DMS53 treated with DMSO at 0.1 percent for 48 hours (cell line): ENCODE data around the gene FKBP2.
A peak's percentile ranks its signal among the peaks of the same experiment; 100 is the strongest.
"Not testable (repeated sequence)": the region's sequence is repeated elsewhere in the genome, so short reads cannot be mapped to it uniquely, and the experiment has no call there.

Experiments
- DNase-seq: peaks from one replicate; lab custom pipeline; 2025; ENCODE audit not compliant: unreplicated experiment; lab: John Stamatoyannopoulos, UW

The FKBP2 gene

DNA sequence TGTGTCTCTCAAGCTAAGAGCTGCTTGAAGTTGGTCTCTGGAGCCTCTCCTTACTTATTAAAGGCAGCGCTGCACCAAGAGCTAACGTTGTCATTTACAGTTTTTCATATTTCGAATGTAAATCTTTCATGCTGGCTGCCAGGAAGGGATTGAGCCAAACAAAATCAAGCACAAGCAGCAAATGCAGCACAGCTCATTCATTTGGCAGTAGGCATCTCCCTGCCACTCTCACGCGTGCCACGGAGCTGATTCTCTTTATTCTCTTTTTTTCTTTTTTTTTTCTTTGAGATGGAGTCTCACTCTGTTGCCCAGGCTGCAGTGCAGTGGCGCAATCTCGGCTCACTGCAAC lies 8.0 kb upstream of the FKBP2 start:
- DNase-seq = no peak

DNA sequence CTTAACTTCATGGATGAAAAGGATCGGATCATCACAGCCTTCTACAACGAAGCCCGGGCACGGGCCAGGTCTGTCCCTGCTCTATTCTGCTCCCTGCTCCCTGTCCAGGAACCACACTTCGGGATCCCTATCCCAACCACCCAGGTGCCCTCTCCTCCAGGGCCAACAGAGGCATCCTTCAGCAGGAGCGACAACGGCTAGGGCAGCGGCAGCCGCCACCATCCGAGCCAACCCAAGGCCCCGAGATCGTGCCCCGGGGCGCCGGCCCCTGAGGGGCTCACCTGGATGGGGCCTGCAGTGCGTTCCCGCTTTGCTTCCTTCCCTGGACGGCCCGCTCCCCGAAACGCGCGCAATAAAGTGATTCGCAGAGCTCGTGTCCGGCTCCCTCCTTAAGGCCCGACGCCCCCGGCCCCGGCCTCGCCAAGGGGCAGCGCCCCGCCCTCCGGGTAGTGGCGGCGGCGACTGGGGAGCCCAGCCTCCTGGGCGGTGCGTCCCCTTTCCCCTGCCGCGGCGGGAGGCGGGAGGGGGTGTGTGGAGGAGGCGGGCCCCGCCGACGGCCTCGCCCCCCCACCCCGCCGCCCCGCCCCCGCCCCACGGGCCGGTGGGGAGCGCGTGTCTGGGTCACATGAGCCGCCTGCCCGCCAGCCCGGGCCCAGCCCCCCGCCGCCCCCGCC lies 6.8 kb upstream of the FKBP2 start, which contains the start of gene VEGFB:
Gene VEGFB (plus strand): TSS at position 672 of the 674 bp plus-strand sequence. CDS start 250 bp downstream, outside the sequence.
- DNase-seq = peak; percentile 27

DNA sequence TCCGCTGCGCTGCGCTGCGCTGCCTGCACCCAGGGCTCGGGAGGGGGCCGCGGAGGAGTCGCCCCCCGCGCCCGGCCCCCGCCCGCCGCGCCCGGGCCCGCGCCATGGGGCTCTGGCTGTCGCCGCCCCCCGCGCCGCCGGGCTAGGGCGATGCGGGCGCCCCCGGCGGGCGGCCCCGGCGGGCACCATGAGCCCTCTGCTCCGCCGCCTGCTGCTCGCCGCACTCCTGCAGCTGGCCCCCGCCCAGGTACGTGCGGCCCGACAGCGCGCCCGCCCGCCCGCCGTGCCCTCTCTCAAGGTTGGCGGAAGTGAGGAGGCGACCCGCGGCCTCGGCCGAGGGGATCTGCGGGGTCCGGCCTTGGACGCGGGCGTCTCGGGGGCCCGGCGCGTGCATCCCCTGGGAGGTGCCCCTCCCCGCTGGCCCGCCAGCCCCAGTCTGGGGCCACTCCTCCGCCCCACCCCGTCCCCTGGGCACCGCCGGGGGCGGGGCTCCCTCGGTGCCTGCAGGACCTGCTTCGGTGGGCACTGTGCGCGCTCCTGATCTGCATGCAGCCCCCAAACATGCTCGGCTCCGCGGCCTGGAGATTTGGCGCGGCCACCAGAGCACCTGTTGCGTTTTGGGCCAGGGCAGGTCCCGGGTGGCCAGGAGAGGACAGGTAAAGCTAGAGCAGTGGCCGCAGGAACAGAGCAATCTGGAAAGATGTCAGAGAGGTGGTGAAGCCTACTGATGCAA lies 6.1 kb upstream of the FKBP2 start:
- DNase-seq = peak; percentile 50

DNA sequence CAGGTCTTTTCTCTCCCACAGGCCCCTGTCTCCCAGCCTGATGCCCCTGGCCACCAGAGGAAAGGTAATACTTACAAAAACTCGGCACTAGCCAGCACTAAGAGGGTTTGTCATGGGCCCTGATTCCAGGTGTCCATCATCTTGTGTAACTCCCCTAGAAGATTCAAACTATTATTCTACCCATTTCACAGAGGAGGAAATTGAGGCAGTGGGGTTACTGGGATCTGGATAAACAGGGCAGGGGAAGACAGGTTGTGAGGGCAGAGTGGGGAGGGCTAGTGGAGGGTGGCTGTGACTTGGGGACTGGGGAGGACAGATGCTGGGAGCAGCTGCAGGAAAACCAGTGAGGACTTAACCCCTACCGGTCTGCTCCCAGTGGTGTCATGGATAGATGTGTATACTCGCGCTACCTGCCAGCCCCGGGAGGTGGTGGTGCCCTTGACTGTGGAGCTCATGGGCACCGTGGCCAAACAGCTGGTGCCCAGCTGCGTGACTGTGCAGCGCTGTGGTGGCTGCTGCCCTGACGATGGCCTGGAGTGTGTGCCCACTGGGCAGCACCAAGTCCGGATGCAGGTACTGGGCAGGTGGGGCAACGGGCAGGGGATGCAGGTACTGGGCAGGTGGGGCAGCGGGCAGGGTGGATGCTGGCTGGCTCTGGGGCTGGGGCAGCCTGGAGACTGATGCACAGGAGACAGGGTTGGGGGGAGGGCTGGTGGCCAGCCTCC lies 5.3 kb upstream of the FKBP2 start:
- no peak for DNase-seq

DNA sequence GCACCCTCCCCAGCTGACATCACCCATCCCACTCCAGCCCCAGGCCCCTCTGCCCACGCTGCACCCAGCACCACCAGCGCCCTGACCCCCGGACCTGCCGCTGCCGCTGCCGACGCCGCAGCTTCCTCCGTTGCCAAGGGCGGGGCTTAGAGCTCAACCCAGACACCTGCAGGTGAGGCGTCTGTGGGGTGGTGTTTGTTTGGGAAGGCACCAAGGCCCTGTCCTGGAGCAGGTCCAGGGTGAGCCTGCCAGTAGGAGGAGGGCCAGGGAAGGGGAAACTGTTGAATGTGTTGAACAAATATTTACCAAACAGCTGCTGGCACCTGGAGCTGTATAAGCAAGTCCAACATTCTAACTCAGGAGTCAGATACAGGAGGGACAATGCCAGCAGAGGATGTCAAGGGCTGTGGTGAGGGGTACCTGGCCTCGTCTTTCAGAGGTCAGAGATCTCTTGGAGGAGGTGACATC lies 3.4 kb upstream of the FKBP2 start:
- DNase-seq = peak; percentile 98

DNA sequence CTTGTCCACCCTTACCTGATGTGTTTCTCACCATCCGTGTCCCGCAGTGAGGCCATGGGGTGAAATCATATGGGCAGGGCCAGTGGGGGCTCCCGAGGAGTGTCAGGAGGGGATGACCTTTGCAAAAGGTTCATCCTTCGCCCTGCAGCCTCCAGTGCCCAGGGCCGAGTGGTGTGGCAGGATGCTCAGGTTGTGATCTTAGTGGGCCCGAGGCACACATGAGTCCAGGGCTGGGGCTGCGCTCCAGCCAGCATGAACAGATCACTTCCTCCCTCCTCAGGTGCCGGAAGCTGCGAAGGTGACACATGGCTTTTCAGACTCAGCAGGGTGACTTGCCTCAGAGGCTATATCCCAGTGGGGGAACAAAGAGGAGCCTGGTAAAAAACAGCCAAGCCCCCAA lies 2.8 kb upstream of the FKBP2 start:
- peak; percentile 71 for DNase-seq

DNA sequence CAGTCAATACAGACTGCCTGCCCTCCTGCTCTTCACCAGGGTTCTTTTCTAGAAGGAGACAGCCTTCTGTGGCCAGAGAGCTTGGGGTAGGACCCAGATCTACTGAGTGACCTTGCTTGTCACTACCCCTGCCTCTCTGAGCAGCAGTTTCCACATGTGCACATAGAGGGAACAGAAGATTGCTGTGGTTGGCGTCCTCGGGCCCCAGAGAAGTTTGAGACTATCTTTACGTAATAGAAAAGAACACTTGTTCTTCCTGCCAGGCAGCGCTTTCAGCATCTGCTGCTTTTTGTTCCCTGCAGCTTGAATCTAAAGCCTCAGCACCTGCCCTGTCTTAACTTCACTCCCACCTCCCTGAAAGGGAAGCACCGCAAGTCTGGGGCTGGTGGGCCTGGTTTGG lies 1.9 kb upstream of the FKBP2 start:
- DNase-seq = no peak

DNA sequence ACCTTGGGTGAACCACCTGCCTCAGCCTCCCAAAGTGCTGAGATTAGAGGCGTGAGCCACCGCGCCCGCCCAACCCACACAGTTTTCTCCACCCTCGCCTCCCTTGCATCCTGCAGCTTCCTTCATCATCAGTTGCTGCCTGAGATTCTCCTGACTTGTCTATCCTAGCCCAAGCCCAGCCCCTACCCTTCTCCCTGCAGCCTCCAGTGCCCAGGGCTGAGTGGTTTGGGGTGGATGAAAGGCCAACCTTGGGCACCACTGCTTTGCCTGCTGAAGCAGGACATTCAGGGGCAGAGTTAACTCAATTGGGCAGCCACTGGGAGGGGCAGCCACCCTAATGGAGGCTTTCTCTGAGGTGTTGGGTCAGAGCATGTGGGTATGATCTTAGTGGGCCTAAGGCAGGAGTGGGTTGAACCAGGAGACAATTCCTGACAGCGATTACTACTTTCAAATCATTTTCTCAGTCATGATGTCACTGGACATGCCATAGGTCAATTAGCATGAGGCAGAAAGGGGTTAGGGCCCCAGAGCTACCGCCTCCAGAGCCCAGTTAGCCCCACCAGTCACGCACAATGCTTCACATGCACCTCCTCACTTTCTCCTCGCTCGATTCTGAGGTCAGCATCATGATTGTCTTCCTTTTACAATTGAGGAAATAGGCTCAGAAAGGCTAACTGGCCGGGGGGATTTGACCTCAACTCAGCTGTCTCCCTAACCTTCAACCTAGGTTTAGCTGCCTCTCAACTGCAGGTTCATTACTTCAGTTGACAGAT lies 1.0 kb upstream of the FKBP2 start:
- DNase-seq = no peak

DNA sequence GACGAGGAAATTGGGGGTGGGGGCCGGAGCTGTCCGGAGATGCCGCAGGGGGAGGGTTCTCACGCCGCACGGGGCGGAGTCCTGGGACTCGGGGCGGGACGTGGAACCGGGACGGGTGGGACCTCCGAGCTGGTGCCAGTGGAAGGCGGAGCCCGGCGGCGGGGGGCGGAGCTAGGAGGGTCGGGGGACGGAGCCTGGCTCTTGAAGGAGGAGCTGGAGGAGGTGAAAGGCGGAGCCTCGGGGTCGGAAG lies 271 bp downstream of the FKBP2 start:
- no peak for DNase-seq

DNA sequence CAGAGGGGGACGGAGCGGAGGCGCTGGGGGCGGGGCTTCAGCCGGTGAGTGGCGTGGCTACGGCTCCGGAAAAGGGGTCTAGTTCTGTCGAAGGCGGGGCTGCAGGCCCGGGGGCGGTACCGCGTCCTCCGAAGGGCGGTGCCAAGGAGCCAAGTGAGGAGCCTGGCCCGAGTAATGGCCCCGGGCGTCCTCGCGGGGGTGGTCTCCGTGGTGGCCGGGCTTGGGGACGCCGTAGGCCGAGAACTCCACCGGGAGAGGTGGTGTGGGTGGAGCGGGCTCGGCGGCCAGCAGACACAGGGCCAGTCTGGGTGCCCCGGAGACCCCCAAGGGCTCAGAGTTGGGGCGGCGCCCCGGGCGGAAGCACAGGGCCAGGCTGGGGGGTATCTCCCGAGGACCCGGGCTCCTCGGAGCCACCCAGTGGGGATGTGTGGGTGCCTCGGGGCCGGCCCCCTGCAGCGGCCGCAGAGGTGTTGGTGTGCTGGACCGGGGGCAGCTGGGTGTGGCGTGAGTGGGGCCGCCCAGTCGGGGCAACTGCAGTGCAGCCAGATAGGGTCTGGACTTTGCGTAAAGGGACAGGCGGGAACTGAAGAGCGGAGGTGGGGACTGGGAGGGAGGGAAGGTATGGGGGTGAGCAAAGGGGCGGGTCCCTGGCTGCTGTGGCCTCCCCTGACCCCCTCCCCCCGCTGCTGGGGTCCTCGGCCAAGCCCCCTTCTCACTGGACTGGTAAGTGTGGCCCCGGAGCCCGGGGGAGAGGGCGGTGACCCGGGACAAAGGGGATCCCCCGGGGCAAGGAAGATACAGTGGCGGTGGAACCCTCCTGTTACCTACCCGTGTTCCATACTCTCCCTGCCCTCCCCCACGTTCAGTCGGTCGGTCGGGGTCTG lies 838 bp downstream of the FKBP2 start:
- DNase-seq = peak; percentile 87

DNA sequence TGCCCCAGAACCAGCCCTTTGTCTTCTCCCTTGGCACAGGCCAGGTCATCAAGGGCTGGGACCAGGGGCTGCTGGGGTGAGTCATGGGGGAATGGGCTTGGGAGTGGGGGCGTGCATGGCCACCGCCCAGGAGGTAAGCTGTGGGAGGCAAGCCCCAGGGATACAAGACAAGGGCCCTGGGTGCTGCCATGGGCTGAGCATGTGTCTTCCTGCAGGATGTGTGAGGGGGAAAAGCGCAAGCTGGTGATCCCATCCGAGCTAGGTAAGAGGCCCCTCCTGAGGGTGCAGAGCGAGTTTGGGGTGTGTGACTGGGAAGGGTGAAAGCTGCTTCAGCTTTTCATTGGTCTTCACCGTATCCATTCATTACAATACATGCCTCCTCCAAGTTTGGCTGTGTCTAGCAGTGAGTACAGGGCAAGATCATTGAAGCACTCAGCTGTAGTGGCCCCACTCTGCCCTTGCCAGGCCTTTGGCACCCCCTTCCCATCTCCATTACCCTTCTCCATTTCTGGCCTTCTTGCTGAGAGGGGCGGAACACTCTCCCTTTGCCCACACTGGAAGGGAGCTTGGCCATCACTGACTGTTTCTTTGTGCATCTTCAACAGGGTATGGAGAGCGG lies 2.5 kb downstream of the FKBP2 start:
- DNase-seq = no peak

DNA sequence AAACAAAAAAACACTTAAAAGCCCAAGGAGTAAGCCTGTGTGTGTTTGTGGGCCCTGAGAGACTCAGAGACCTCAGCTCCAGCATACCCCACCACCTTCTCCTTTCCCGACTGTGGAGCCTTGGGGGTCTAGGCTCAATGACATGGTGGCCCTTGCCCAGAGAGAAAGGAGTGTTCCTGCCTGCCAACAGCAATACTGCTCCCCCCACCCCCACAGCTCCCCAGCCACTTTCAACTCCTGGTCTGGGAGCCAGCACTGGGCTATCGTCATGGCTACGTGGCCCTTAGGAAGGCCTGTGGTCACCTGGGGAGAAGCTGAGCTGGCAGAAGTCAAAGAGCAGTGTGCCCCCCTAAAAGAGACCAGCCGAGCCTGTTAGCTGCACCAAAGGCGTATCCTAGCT lies 3.2 kb downstream of the FKBP2 start:
- DNase-seq = no peak

DNA sequence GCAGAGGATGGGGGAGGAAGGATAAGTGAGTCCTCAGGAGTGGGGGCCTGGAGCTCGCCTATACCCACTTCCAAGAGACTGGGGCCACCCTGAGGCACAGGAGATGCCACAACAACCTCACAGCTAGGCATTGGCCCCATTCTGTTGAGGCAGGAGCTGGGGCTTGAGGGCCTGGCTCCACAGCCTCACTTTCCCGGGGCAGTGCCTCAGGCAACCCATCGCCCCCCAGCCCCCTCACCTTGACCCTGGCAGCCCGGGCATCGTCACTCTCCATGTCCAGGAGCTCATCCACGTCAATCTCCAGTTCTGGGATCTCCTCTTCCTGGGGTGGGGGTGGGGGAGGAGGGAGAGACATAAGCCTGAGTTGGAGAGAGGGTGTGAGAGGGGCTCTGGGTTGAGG lies 4.1 kb downstream of the FKBP2 start:
- no peak for DNase-seq

DNA sequence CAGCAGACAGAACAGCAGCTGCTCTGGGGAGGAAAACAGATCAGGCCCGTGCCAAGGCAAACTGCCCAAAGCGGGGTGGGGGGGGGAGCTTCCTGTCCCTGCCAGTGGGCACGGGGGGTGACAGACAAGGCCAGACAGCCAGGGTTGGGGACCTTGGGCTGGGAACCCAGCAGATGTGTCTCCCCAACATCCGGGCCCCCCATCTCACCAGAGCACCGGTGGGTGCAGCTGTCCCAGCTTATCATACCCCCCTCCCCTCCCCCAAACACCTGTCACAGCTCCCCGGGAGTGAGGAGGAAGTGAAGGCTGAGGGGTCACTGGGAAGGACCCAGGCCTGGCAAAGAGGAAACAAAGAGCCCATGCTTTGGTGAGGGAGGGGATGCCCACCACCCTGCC lies 4.5 kb downstream of the FKBP2 start:
- DNase-seq = peak; percentile 39

DNA sequence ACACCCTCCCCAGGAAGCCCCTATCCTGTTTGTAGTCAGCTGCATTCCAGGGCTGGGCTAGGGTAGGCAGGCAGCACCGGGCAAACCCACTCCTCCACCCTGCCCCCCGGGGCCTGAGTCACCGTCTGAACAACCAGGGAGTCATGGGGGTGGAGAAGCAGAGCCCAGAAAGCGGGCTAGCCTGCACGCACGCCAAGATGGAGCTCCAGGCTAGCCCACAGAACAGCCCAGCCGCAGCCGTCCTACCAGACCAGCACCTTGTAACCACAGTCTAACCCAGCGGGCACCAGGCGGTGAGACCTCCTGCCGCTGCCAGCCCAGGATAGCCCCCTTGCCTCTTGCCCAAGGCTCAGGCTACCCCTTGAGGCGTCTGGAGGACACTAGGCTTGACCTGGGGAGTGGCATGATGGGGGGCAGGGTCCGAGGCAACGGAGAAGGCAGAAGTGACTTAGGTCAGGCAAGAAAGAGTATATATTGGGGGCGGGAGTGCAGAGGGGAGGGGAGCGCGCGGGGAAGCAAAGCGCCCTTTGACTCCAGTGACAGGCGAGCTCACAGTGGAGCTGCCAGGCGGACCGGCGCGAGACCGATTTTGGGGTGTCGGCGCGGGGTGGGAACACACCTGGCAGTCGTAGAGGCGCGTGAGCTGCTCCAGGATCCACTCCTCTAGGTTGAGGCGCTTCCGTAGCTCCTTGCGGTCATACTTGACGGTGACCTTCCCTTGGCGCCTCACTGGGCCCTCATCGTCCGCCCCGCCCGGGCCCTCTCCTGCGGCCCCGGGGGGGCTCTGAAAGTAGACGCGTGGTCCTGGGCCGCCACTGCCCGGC lies 5.1 kb downstream of the FKBP2 start:
- peak; percentile 51 for DNase-seq

DNA sequence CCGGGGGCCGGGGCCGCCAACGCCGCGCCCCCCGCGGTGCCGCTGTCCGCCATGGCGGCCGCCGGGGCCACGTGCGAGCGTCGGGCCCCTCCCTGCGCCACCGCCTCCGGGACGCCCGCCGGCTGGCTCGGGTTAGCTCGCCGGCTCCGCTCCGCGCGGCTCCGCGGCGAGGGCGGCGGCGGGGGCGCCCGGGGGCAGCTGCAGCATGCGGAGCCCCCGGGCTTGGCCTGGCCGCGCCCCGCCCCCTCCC lies 5.7 kb downstream of the FKBP2 start:
- not testable (repeated sequence) for DNase-seq

DNA sequence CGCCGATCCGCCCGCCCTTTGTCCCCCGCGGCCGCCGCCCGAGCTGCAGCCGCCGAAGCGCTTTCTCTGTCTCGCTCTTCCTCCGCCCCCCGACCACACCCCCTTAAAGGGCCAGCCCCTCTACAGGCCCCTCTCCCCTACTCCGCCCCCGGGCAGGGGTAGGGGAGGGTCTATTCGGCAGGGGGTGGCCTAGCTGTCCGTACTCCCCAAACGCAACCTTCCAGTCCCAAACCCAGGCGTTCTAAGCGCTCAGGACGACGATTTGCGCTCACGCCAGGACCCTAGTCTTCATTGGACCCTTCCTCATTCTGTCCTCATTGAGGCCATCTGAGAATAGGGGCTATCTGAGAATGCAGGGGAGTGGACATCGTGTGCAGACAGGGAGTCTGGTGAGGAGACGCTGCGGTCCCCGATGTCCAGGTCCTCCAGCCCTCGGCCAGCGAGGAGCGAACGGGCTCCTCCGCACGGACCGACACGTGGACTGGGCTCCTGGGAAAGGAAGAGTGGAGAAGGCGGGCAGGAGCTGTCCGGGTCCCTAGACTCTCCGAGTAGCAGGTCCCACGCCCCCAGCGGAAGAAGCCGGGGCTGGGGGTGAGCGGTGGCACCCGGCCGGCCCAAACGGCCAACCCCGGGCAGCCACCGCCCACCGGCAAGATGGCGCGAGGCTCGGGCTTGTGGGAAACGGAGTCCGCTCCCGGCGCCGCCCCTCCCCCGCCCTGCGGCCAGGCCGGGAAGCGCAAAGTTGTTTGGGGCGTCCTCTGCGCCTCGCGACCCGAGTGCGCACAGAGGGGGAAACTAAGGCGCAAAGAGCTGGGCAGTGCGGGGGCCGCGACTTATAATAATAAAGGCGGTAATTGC lies 6.2 kb downstream of the FKBP2 start, which contains the start of gene PPP1R14B:
Gene PPP1R14B (minus strand): TSS at position 73 of the 858 bp plus-strand sequence. CDS start 270 bp downstream, outside the sequence.
- DNase-seq = peak; percentile 89

DNA sequence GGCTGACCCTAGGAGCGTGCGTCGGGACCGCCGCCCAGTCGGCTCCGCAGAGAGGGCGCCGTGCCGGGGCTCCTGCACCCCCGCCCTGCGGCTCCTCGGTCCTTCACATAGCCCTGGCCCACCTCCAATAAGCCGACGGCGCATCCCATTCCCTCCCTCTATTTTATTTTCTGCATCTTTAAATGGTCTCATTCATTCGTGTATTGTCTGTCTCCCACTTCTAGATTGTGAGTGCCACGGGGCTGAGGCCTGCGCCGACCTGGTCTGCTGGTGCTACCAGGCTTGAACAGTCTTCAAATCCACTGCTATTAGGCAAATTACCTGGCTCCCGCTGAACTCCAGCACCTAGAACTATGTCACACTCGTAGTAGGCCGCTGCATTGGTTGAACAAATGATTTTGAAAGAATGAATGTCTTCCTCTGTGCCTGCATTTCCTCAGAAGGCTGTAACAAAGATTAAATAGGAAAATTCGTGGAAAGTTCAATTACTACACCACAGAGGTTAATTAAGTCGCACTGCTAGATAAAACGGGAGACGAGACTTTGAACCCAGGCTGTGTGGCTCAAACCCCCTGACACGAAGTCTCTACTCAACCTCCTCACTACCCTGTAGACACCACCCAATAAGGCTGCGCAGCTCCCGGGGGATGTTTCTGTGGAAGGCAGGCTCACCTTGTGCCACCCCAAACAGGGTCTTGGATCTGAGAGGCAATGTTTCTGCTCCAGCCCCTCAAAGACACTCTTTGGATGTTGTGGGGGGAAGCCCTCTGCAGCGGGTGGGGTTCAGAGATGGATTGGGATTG lies 7.0 kb downstream of the FKBP2 start:
- DNase-seq = no peak
